Activated gamma-delta T cell (primary cell): ENCODE measurements around the gene MAST2.
"Not testable (repeated sequence)": the region's sequence is repeated elsewhere in the genome, so short reads cannot be mapped to it uniquely, and the experiment has no call there.

ENCODE experiments used
- DNase-seq: peaks from one replicate; lab custom pipeline; 2025; lab: John Stamatoyannopoulos, UW
- total RNA-seq, 2 donors: gene quantifications; one replicate each; lab custom pipeline; 2026; lab: John Stamatoyannopoulos, UW

Gene MAST2
- 18.4 to 21.5 reads per million in 2 donors for total RNA-seq

GRCh38 chr1:45803299-45803780 lies at the start of gene MAST2:
Gene MAST2 (plus strand): TSS chr1:45803612. CDS start chr1:45803896, 284 bp downstream.
- DNase-seq: peak; percentile 79

DNA sequence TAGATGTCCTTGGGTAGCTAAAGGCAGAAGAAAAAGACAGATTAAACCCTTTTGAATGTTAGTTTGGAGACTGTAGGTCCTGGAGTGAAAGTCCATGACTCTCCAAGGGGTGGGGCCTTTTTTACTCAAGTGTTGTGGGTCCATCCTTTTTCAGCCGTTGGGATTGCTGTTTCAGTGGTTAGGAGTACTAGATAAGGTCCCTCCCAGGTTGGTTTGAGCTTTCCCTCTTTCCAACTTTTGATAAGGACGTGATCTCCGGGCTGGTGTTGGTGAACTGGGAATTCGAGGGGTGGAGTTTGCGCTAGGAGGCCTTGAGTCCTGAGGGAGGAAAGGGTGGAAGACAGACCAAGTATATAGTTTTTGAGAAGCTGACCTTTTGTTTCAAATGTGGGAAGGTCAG lies 47.7 kb upstream of the MAST2 start:
- DNase-seq: no peak

DNA sequence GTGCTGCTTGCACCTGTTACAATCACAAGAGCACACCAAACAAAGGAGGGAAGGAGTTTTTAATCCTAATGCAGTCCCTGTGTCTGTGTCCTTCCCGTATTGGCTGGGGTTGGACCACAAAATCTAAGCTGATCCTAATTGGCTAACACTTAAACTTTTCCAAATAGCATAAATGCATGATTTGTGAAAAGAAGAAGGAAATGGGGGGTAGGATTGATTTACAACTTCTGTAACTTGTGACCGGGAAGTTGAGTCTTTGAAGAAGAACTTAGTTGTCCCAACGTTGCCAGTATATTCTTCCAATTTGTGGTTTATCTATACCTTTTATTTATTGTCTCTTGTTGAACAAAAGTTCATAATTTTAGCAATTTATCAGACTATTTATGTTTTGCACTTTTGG lies 41.1 kb upstream of the MAST2 start:
- no peak for DNase-seq

DNA sequence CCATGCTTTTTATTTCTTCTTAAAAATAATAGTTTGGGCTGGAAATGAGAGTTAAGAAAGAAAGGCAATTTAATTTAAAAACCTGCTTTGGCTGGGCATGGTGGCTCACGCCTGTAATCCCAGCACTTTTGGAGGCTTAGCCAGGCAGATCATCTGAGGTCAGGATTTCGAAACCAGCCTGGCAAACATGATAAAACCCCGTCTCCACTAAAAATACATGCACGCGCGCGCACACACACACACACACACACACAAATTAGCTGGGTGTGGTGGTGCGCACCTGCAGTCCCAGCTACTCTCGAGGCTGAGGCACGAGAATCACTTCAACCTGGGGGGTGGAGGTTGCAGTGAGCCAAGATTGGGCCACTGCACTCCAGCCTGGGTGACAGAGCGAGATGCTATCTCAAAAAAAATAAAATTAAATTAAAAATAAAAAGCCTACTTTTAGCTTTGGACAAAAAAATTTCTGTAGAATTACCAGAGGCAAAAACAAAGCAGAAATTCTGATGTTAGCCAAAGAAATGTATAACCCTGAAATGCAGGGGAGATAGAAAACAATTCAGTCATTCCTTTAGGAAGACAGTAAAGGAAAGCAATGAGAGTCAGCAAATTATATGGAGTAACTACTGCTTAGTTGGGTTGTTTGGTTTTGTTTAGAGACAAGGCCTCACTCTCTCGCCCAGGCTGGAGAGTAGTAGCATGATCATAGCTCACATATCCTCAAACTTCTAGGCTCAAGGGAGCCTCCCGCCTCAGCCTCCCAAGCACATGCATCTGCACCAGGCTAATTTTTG lies 37.2 kb upstream of the MAST2 start:
- no peak for DNase-seq

GRCh38 chr1:45767035-45767434 lies 36.4 kb upstream of the MAST2 start:
- no peak for DNase-seq

DNA sequence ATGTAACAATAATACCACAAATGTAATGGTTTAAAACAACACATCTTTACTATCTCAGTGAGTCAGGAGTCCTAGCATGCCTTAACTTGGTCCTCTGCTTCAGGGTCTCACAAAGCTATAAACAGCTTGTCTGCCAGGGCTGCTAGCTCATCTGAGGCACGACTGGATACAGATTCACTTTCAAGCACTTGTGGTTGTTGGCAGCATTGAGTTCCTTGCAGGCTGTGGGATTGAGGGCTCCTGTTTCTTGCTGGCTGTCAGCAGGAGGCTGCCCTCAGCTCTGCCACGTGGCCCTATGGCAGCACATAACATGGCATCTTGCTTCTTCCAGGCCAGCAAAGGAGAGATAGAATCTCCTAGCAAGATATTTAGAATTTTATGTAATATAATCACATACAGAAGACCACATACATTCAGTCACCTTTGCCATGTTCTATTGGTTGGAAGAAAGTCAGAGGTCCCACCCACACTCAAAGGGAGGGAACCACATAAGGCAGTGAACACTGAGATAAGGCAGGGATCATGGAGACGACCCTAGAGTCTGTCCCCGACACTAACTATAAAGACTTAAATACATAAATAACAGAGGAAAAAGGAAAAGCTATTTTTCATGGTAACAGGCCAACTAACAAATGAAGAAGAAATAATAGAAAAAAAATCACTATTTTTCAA lies 34.0 kb upstream of the MAST2 start:
- DNase-seq: no peak

DNA sequence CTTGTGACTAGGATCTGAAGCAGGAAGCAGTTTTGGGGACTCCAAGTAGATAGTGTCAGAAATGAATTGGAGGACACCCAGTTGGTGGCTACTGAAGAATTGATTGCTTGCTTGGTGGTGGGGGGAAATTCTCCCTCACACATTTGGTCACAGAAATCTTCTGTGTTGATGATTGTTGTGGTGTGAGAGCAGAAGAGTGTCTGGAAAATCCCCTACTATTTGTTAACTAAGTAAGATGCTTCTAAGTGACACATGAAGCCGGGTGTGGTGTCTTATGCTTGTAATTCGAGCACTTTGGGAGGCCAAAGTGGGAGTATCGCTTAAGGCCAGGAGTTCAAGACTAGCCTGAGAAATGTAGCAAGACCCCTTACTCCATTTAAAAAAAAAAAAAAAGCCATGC lies 30.4 kb upstream of the MAST2 start:
- no peak for DNase-seq

- DNase-seq: no peak
Measured at GRCh38 chr1:45775794-45776193, 27.6 kb upstream of the MAST2 start.

DNA sequence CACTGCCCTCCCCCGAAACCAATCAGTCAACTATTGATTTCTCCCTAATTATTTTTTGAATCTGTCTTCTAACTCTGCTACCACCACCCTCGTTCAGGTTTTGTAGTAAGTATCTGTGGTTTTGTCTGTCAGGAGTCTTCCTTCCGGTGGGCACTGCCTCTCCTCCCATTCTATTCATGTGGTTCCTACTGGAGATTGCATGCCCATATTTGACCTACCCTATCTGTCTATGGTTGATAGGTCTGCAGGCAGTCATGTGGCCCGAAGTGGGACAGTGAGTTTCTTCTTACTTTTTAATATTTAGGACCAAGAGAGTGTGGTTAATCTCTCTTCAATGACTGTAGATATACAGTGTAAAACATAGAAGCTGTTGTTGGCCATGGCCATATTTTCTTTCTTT lies 17.8 kb upstream of the MAST2 start:
- no peak for DNase-seq

GRCh38 chr1:45787905-45788304 lies 15.5 kb upstream of the MAST2 start:
- DNase-seq: no peak

DNA sequence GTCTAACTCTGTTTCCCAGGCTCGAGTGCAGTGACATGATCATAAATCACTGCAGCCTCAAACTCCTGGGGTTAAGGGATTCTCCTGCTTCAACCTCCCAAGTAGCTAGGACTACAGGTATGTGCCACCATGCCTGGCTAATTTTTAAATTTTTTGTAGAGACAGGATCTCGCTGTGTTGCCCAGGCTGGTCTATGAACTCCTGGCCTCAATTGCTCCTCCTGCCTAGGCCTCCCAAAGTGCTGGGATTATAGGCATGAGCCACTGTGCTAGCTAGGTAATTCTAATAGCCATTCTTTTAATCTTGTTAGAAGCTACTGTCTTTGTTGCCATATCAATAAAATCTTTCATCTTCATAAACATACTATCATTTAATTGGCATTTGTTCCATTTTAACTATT lies 13.8 kb upstream of the MAST2 start:
- DNase-seq: no peak

DNA sequence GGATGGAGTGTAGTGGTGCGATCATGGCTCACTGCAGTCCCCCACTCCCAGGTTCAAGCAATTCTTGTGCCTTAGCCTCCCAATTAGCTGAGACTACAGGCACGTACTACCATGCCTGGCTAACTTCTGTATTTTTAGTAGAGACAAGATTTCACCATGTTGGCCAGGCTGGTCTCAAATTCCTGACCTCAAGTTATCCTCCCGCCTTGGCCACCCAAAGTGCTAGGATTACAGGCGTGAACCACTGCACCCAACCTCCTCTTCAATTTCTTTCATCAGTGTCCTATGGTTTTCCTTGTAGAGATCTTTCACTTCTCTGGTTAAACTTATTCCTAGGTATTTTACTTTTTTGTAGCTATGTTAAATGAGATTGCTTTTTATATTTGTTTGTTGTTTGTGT lies 10.7 kb upstream of the MAST2 start:
- DNase-seq: no peak

- no peak for DNase-seq
Measured at GRCh38 chr1:45793942-45794604, 9.3 kb upstream of the MAST2 start.

GRCh38 chr1:45796381-45796780 lies 7.0 kb upstream of the MAST2 start:
- DNase-seq: no peak

DNA sequence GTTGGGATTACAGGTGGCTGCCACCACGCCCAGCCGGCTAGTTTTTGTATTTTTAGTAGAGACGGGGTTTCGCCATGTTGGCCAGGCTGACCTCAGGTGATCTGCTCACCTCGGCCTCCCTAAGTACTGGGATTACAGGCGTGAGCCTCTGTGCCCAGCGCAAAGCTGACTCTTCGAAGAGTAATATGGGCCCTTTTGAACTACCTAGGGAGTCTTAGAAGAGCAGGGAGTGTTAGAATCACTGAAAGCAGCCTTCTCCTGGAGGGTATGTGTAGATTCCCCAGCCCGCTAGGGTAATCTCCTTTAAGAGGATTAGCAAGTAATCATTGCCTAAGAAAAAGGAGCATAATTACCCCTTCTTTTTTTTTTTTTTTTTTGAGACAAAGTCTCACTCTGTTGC lies 6.5 kb upstream of the MAST2 start:
- DNase-seq: no peak

GRCh38 chr1:45800899-45801298 lies 2.5 kb upstream of the MAST2 start:
- no peak for DNase-seq

- no peak for DNase-seq
Measured at GRCh38 chr1:45802343-45803298, 791 bp upstream of the MAST2 start.

GRCh38 chr1:45803781-45804668 lies 613 bp downstream of the MAST2 start:
- not testable (repeated sequence) for DNase-seq

DNA sequence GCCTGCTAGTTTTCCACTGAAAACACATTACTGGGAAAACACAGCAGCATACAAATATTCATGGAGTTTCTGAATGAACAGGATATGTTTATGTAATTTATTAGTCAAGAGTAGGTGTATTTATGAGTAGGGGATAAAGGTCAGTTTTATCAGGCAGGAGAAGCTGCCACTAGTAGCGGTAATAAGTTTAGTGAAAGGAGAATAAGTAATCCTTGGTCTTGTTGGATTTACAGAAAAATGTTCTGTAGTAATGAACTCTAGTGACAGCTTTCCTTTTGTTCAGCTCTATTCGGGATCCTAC lies 1.2 kb downstream of the MAST2 start:
- DNase-seq: no peak

DNA sequence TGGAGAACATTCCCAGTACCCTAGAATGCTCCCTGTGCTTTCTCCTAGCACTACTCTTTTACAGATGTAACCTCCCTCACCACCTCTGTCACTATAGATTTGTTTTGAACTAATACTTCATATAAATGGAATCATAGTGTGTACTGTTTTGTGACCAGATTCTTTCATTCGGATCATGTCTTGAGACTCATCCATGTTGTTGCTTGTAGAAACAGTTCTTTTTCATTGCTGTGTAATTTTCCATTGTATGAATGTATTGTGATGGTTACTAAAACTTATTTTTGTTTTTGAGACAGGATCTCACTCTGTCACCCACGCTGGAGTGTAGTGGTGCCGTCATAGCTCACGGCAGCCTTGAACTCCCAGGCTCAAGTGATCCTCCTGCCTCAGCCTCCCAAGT lies 2.7 kb downstream of the MAST2 start:
- DNase-seq: no peak

DNA sequence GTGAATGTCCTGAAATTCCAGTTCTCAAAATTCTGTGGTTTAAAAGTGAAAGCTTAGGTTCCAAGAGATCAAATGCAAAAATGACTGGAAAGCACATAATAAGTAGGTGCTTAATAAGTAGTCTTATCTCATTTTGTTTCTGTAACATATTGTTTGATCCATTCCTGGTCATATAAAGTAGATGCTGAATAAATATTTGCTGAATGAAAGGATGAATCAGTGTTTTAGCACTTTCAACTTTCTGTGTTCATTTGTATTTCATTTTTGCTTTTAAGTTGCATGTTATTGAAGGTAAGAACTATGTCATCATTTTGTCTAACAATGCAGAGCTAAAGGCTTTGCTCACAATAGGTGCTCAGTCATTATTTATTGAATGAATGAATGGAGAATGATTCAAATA lies 6.3 kb downstream of the MAST2 start:
- DNase-seq: no peak
